Measurements from ENCODE around the gene MPP1.
"Not testable (repeated sequence)": the region's sequence is repeated elsewhere in the genome, so short reads cannot be mapped to it uniquely, and the experiment has no call there.

The MPP1 gene

DNA sequence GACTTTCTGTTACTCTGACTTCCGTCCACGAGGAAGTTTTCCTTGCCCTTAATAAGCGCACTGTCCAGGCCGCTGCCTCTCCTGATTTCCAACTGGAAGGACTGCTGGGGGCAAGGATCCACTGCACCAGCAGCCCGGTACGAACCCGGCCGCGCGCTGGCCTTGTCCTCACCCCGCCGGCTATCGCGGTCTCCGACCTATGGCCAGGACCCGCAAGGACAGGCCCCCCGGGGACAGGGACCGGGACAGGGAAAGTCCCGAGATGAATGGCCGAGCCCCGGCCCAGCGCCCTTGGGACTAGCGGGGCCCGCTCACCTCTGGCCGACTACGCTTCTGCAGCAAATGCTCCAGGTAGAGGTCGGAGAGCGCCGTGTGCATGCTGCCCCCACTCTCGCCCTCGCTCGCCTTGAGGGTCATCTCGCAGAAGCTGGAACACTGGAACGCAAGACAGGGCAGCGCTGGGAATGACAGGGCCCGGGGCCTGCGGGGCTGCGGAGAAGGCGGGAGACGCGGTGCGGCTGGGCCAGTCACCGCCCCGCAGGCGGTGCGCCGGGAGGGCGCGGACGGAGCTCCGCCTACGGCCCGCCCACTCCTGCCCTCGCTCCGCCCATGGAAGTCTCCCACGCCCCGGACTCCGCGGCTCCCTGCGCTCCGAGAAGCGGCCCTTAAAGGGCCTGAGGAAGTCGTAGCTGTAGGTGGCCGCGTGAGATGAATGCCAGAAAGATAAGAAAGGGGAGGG, at the start of gene MPP1:
Gene MPP1 (minus strand): TSS at position 529 of the 739 bp plus-strand sequence. CDS start 112 bp downstream, at position 417.
- DNase-seq = peak; percentile 82

GRCh38 chrX:154850957-154851611, 45.8 kb upstream of the MPP1 start:
- no peak for DNase-seq

DNA sequence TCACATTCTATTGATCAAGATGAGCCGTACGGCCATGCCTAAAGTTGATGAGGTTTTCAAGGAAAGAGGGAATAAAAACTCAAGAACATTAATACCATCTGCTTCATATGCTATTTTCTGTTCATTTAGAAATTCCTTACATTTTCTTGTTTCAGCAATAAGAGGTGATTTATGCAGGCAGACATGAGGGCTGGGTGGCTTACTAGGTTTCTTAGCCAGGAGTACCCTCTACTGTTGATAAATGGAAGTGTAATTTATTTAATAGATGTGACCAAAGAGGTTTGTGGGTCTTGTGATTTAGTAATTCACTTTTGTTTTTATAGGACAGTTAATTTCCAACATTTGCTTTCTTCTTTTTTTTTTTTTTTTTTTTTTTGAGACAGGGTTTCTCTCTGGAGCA, 35.6 kb upstream of the MPP1 start:
- DNase-seq = peak; percentile 31

DNA sequence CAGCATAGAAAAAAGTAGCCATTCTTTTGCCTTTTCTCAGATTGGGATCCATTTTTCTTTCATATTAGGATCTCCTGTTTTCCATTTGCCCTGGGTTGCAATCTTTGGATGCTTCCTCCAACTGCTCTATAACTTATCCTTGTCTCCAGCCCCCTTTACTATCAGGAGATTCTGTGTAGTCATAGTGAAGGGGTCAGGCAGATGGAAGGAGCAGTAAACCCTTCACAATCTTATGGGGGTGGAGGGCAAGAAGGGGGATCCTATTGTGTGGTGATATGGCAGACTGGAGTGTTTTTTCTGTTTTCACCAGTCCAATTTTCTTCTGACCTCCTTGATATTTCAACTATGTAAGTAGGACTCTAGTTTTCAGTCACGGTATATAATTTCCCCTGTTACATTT, 30.9 kb upstream of the MPP1 start:
- no peak for DNase-seq

DNA sequence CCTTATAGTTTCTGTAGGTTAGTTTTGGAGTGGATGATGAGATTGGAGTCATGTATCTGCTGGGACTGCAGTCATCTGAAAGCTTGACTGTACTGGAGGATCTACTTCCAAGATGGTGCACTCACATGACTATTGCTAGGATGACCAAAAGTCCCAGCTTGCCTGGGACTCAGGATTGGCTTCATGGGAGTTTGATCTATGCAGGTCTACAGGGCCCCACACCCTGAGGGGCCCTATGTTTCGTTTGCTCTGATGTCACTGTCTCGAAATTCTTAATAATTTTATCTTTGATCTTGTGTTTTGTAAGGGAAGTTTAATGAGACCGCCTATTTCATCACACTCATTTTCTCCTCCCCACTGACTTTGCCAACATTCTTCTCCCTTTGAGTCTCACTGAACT, 29.3 kb upstream of the MPP1 start, which contains the start of gene SMIM9:
Gene SMIM9 (minus strand): TSS at position 101 of the 400 bp plus-strand sequence. CDS start 3,806 bp downstream, outside the sequence.
- no peak for DNase-seq

GRCh38 chrX:154833746-154834274, 28.5 kb upstream of the MPP1 start:
- no peak for DNase-seq

DNA sequence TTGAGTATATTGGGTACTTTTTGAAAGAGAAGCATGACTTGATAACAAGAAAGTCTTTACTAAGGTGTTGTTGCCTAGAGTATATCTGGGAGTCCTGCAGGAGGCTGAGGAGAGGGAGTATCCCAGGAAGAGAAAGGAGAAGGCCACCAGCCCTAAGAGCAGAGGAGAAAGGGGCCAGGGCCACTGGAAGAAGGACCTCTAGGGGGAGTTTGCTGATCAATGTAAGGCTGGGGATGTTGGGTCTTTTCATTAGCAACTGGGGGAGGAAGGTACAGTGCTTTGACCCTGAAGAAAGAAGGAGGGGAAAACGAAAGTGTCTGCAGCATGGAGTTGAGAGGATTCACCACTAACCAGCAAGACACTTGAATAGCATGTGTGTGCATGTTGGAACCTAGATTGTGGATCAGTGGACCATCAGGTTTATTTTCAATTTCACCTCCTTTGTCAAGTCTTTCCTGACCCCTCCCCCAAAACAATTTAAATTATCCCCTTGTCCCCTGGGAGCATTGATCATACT, 24.7 kb upstream of the MPP1 start:
- no peak for DNase-seq

GRCh38 chrX:154829134-154829533, 23.8 kb upstream of the MPP1 start:
- DNase-seq = no peak

DNA sequence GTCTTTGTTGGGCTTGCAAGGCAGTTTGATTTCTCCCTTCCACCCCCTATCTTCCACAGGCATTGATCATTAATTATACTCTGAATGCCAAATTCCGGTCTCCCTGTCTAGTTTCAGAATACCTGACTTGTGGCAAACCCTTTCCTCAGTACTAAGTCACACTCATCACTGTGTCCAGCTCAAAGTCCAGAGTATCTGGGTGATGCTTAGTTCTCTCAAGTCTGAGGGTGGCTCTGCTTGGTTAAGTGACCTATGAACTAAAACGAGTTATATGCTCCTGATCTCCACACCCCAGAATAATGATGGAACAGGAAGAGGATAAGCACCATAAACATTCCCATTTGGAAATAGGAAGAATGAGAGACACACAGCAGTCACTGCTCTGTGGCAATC, 22.7 kb upstream of the MPP1 start:
- no peak for DNase-seq

- DNase-seq = peak; percentile 61
Observed at GRCh38 chrX:154827194-154828015, 22.1 kb upstream of the MPP1 start.

- not testable (repeated sequence) for DNase-seq
Observed at GRCh38 chrX:154825586-154825985, 20.3 kb upstream of the MPP1 start.

DNA sequence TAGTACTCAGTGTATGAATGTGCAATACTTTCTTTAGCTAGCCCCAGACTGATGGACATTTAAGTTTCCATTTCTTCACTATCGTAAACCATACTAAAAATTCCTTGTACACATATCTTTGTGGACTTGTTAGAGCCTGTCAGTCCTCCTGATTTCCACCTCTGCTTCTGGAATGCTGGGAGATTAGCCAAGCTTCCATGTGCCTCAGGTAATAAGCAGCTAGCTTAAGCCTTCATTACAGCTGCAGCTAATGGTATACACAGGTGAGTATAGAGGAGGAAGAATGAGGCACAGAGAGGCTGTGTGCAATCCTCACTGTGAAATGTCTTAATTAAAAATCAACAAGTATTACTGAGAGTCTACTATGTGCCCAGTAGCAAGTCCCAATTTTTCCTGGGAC, 19.4 kb upstream of the MPP1 start:
- DNase-seq = no peak

DNA sequence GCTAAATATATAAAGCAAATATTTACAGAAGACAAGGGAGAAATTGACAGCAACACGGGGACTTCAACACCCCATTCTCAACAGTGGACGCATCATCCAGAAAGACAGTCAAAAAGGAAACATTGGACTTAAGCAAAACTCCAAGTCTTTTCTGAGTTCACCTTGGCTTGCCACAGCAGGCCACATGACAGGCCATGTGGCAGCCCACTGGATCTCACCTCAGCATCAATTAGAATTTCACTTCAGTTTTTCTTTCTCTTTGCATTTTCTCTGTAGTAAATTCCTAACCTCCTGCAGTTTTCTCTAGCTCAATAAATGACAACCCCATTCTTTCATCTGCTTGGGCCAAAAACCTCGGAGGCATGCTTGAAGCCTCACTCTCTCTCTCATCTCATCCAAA, 16.7 kb upstream of the MPP1 start:
- no peak for DNase-seq

- DNase-seq = no peak
Observed at GRCh38 chrX:154821523-154821922, 16.2 kb upstream of the MPP1 start.

- DNase-seq = no peak
Observed at GRCh38 chrX:154819771-154820341, 14.6 kb upstream of the MPP1 start.

- no peak for DNase-seq
Observed at GRCh38 chrX:154818916-154819770, 13.9 kb upstream of the MPP1 start.

GRCh38 chrX:154817048-154817618, 11.8 kb upstream of the MPP1 start:
- DNase-seq = not testable (repeated sequence)

- DNase-seq = not testable (repeated sequence)
Observed at GRCh38 chrX:154816326-154816898, 11.1 kb upstream of the MPP1 start.

DNA sequence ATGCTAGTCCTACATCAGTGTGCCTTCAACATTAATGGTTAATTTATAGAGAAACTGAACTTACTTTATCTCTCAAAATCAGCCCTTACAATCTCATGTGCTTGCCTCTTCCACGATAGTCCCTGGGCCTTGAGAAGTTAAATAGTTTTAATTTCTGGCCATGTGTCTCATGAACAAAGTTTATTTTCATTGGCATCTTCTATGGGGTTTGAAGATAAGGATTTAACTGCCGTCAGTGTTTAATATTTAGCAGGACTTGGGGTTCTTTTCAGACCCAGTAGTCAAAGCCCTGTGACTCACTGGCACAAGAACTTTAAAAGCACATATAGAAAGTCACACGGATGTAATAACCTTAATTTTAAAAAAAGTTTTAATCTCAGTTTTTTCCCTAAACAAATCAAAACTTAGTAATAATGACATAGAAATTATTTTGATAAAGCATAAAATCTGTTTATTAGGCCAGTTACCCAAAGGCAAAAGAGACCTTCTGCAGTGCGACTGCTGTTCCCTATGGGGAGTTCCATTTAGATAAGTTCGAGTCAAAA, 10.1 kb upstream of the MPP1 start:
- DNase-seq = no peak

GRCh38 chrX:154813801-154814200, 8.5 kb upstream of the MPP1 start:
- DNase-seq = no peak

Data from RPMI8226 (cell line).